K562 (cell line): Measurements from ENCODE around the gene PRSS56. TPM values are rescaled to one million over a fixed set of nuclear protein-coding genes. Genes with fewer than 3 reads are reported as not detected.

ENCODE experiments used
- BCL6 ChIP-seq: fragments of 250-450 bp; sonication (Bioruptor Pico); IDR thresholded peaks from 2 replicates; pipeline ENCODE4 v1.4.0; 2020
- HBP1 ChIP-seq: fragments of 450-650 bp; formaldehyde crosslinking; IDR thresholded peaks from 2 replicates; pipeline ENCODE4 v1.4.0; 2022; ENCODE audit warnings: missing genetic modification characterization
- HIVEP1 ChIP-seq: fragments of 250-450 bp; sonication (Bioruptor Pico); IDR thresholded peaks from 2 replicates; pipeline ENCODE4 v1.4.0; 2020; ENCODE audit warnings: mild to moderate bottlenecking
- NR0B1 ChIP-seq: fragments of 450-650 bp; IDR thresholded peaks from one replicate; pipeline ENCODE4 v1.6.1; 2018; ENCODE audit warnings: mild to moderate bottlenecking, moderate library complexity; ENCODE audit not compliant: partially characterized antibody
- RREB1 ChIP-seq: fragments of 250-450 bp; sonication (Bioruptor Pico); IDR thresholded peaks from 2 replicates; pipeline ENCODE4 v1.4.0; 2020
- SAP30 ChIP-seq: fragments of 200-600 bp; sonication (generic); IDR thresholded peaks from 2 replicates; pipeline ENCODE4 v1.6.1; 2012; ENCODE audit warnings: borderline replicate concordance, low read depth, mild to moderate bottlenecking, moderate library complexity, low read length, control low read depth, inconsistent platforms; ENCODE audit not compliant: insufficient read depth, poor library complexity, severe bottlenecking
- SPI1 ChIP-seq: IDR thresholded peaks from 2 replicates; pipeline ENCODE4 v1.6.1; 2011; ENCODE audit warnings: low read depth, low read length, control low read depth, borderline replicate concordance
- ZBTB17 ChIP-seq: fragments of 450-650 bp; formaldehyde crosslinking; IDR thresholded peaks from 2 replicates; pipeline ENCODE4 v1.4.0; 2020; ENCODE audit warnings: mild to moderate bottlenecking
- ZBTB49 ChIP-seq: sonication (generic); formaldehyde crosslinking; IDR thresholded peaks from 2 replicates; pipeline ENCODE4 v1.8.0; 2022; ENCODE audit warnings: missing genetic modification reagents, mild to moderate bottlenecking, borderline replicate concordance
- ZFP1 ChIP-seq: fragments of 450-650 bp; formaldehyde crosslinking; IDR thresholded peaks from 2 replicates; pipeline ENCODE4 v1.4.0; 2020; ENCODE audit warnings: mild to moderate bottlenecking, mixed read lengths
- polyA plus RNA-seq, 8 experiments: library from polyadenylated mRNA; depleted of rRNA in 4 of 8; stranded (reverse) in 5 of 8; unstranded in 3 of 8; fragments of >200 nt; fragmentation: Nextera tagmentation in 2 of 8; fragmentation: Illumina TruSeq in 1 of 8; extraction: Ambion mirVana in 2 of 8; extraction: Trizol in 1 of 8; gene quantifications; 2 replicates each; pipeline versions ENCODE4 v1.2.1 to v1.2.3, GENCODE V29; 2011 to 2014; ENCODE audit warnings: inconsistent platforms in 1 of 8, missing spikeins in 1 of 8
- total RNA-seq, 7 experiments: library from RNA; depleted of rRNA in 6 of 7; stranded (reverse); fragments of >200 nt in 6 of 7; fragmentation: Illumina TruSeq in 2 of 7; extraction: Trizol in 2 of 7; gene quantifications; 2 replicates each; pipeline versions ENCODE4 v1.2.1 to v1.2.3, GENCODE V29; 2011 to 2021; ENCODE audit warnings: low replicate concordance in 1 of 7

PRSS56 gene
- total and polyA plus RNA-seq, 9 of the 15 experiments (the other 6 are each of a cell fraction or from before 2014, with no cell fraction given), result not detected

- TF ChIP-seq NR0B1, result no peak
- TF ChIP-seq ZFP1 (CRISPR knock-in tag), result no peak
- no peak for TF ChIP-seq HIVEP1 (CRISPR knock-in tag)
- no peak for TF ChIP-seq ZBTB17 (CRISPR knock-in tag)
- TF ChIP-seq BCL6 (CRISPR knock-in tag), result no peak
- TF ChIP-seq HBP1 (CRISPR knock-in tag), result no peak
- TF ChIP-seq SAP30, result peak; percentile 47
- TF ChIP-seq ZBTB49 (CRISPR knock-in tag), result no peak
- no peak for TF ChIP-seq RREB1
- TF ChIP-seq SPI1, result peak; percentile 63
Measured at GRCh38 chr2:232550354-232551249, 30.4 kb downstream of the PRSS56 start, which contains the start of the genes EIF4E2 and TIGD1 (continued).
